ENCODE results near the gene ARHGEF28. TPM values are rescaled to one million over a fixed set of nuclear protein-coding genes. Genes with fewer than 3 reads are reported as not detected.
A peak's percentile ranks its signal among the peaks of the same experiment; 100 is the strongest.

Gene ARHGEF28
- total RNA-seq, 1 experiment from 2014 or later = 5.8 TPM

GRCh38 chr5:73967347-73967746 lies 341.4 kb downstream of the ARHGEF28 start:
- H3K9me3 ChIP-seq (replicated peaks) = no peaks in the 10 kb centered on the region; the same call in 1 of the 2 replicates
- no peak overlapping the region for H3K4me3 ChIP-seq
- peak overlapping the region; percentile 96; the same call in 1 of the 2 replicates for H3K27ac ChIP-seq
- no peak for DNase-seq
- H3K36me3 ChIP-seq = no peaks in the 10 kb centered on the region
- no peaks in the 10 kb centered on the region for H3K27me3 ChIP-seq
- H3K4me1 ChIP-seq = peaks cover 60% of the 10 kb centered on the region

DNA sequence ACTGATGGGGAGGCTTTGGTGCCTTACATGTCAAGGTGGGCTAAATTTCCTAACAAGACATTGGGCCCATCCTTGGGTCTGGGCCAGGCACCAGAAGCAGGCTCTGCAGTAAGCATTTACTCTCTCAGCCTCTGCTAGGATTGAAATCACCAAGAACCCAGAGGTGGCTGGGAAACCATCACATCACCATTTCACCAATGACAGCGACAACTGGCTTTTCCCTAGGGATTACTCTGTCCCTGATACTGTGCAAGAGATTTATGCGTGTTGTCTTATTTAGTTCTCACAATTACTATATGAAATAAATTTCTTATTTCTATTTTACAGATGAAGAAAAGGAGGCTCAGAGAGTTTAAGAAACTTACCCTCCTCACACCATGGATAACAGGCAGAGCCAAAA lies 342.2 kb downstream of the ARHGEF28 start:
- Histone ChIP-seq H3K9me3 (replicated peaks) (no peaks in the 10 kb centered on the region; the same call in 1 of the 2 replicates), H3K27me3 (no peaks in the 10 kb centered on the region), H3K27ac (peak overlapping the region; percentile 96), H3K4me1 (peaks cover 51% of the 10 kb centered on the region), H3K36me3 (no peaks in the 10 kb centered on the region), H3K4me3 (peak overlapping the region; percentile 36)
- DNase-seq = peak; percentile 56 to 74

GRCh38 chr5:73968729-73969128 lies 342.7 kb downstream of the ARHGEF28 start:
- Histone ChIP-seq H3K4me1 (peaks cover 47% of the 10 kb centered on the region), H3K4me3 (peak overlapping the region; percentile 36), H3K36me3 (no peaks in the 10 kb centered on the region), H3K27me3 (no peaks in the 10 kb centered on the region), H3K27ac (peak overlapping the region; percentile 96), H3K9me3 (replicated peaks) (no peaks in the 10 kb centered on the region; the same call in 1 of the 2 replicates)
- peak; percentile 85 for DNase-seq

- peak; percentile 76 to 77 for DNase-seq
- peak overlapping the region; percentile 36 for H3K4me3 ChIP-seq
- H3K27me3 ChIP-seq = no peaks in the 10 kb centered on the region
- peak overlapping the region; percentile 96 for H3K27ac ChIP-seq
- peaks cover 46% of the 10 kb centered on the region for H3K4me1 ChIP-seq
- H3K9me3 ChIP-seq (replicated peaks) = no peaks in the 10 kb centered on the region; the same call in 1 of the 2 replicates
- no peaks in the 10 kb centered on the region for H3K36me3 ChIP-seq
Observed at GRCh38 chr5:73969195-73970036, 343.4 kb downstream of the ARHGEF28 start.

DNA sequence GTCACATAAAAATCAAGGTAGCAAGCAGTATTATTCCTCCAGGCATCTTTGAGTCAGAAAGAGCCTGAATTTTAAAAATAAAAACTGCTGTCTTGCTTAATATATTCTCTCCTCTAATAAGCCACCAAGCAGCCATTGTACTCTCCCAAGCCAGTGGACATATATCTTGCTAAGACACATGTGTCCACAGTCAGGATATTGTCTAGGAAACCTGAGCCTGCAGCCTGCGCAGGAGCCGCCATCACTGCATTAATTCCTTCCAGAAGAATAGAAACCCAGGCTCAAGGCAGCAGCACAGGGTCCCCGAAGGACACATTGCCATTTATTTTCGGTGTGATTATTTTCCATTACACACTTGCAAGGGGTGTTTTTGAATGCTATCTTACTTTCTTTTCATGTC lies 345.3 kb downstream of the ARHGEF28 start:
- no peak for DNase-seq
- no peaks in the 10 kb centered on the region for H3K27me3 ChIP-seq

GRCh38 chr5:73973135-73973534 lies 347.1 kb downstream of the ARHGEF28 start:
- DNase-seq = no peak

More for the DNA sequence above, 345.3 kb downstream of the ARHGEF28 start:
- peaks cover 46% of the 10 kb centered on the region for H3K4me1 ChIP-seq
- no peak overlapping the region for H3K4me3 ChIP-seq
- H3K9me3 ChIP-seq (replicated peaks) = no peaks in the 10 kb centered on the region; the same call in 1 of the 2 replicates
- no peaks in the 10 kb centered on the region for H3K36me3 ChIP-seq
- no peak overlapping the region for H3K27ac ChIP-seq

GRCh38 chr5:73974871-73975360 lies 348.9 kb downstream of the ARHGEF28 start:
- Histone ChIP-seq H3K4me3 (no peak overlapping the region), H3K27ac (no peak overlapping the region), H3K36me3 (no peaks in the 10 kb centered on the region), H3K4me1 (peaks cover 15% of the 10 kb centered on the region), H3K9me3 (replicated peaks) (no peaks in the 10 kb centered on the region; the same call in 1 of the 2 replicates), H3K27me3 (no peaks in the 10 kb centered on the region)
- no peak for DNase-seq

More at GRCh38 chr5:73973135-73973534, 347.1 kb downstream of the ARHGEF28 start:
- Histone ChIP-seq H3K36me3 (no peaks in the 10 kb centered on the region), H3K4me3 (no peak overlapping the region), H3K4me1 (peaks cover 32% of the 10 kb centered on the region), H3K9me3 (replicated peaks) (no peaks in the 10 kb centered on the region; the same call in 1 of the 2 replicates), H3K27ac (no peak overlapping the region), H3K27me3 (no peaks in the 10 kb centered on the region)

DNA sequence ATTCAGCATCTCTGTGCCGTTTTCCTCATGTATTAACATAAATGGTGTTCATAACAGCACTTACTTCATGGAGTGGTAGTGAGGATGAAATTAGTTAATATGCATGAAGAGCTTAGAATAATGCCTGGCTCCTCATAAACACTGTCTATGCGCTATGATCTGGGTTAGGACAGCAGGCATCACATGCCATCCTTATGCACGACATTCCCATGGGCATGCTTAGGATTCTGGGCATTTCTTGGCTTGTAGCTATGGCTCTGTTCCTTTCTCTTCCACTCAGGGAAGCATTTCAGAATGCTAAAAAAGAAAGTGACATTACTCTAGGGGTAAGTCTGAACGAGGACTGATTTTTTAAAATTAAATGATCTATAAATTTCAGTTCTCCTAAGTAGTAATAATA lies 349.8 kb downstream of the ARHGEF28 start:
- H3K27ac ChIP-seq = no peak overlapping the region
- H3K27me3 ChIP-seq = no peaks in the 10 kb centered on the region
- no peaks in the 10 kb centered on the region; the same call in 1 of the 2 replicates for H3K9me3 ChIP-seq (replicated peaks)
- no peak for DNase-seq
- H3K4me3 ChIP-seq = no peak overlapping the region
- H3K36me3 ChIP-seq = no peaks in the 10 kb centered on the region
- H3K4me1 ChIP-seq = peaks cover 5% of the 10 kb centered on the region; the same call in 1 of the 2 replicates

GRCh38 chr5:73977146-73977545 lies 351.1 kb downstream of the ARHGEF28 start:
- DNase-seq = no peak
- no peak overlapping the region for H3K27ac ChIP-seq

DNA sequence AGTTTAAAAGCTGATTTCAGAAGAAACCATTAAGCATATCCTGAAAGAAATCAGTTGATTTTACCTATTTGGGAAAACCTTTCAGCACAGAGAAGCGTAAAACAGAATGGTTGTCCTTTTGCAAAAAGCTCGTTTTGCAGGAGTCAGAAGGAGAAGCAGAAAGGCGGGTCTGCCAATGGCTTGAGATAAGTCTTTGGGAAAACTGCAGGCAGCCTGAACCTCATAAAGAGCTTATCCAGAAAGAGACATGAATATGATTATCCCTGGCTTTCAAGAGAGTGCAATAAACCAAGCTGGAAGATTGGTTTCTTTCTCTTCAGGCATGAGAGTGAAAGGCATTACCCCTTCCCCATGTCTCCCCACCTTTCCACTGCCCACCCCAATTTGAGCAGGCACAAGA lies 353.3 kb downstream of the ARHGEF28 start:
- Histone ChIP-seq H3K27ac (no peak overlapping the region), H3K4me3 (no peak overlapping the region), H3K9me3 (replicated peaks) (0 out of 2 replicates have a peak, but pooled peaks cover 2% of the 10 kb centered on the region), H3K27me3 (no peaks in the 10 kb centered on the region), H3K4me1 (0 out of 2 replicates have a peak, but pooled peaks cover 2% of the 10 kb centered on the region), H3K36me3 (no peaks in the 10 kb centered on the region)
- no peak for DNase-seq

More at GRCh38 chr5:73977146-73977545, 351.1 kb downstream of the ARHGEF28 start:
- no peaks in the 10 kb centered on the region for H3K36me3 ChIP-seq
- H3K9me3 ChIP-seq (replicated peaks) = no peaks in the 10 kb centered on the region; the same call in 1 of the 2 replicates
- no peak overlapping the region for H3K4me3 ChIP-seq
- no peaks in the 10 kb centered on the region for H3K27me3 ChIP-seq
- H3K4me1 ChIP-seq = peaks cover 8% of the 10 kb centered on the region; the same call in 1 of the 2 replicates

- peak in 1 of 2 experiments; percentile 28 for DNase-seq
- H3K4me1 ChIP-seq = 0 out of 2 replicates have a peak, but pooled peaks cover 2% of the 10 kb centered on the region
- H3K27ac ChIP-seq = no peak overlapping the region
- H3K27me3 ChIP-seq = no peaks in the 10 kb centered on the region
- no peaks in the 10 kb centered on the region for H3K36me3 ChIP-seq
- H3K9me3 ChIP-seq (replicated peaks) = peaks cover 2% of the 10 kb centered on the region; the same call in 1 of the 2 replicates
- no peak overlapping the region for H3K4me3 ChIP-seq
Observed at GRCh38 chr5:73981704-73982103, 355.7 kb downstream of the ARHGEF28 start.

DNA sequence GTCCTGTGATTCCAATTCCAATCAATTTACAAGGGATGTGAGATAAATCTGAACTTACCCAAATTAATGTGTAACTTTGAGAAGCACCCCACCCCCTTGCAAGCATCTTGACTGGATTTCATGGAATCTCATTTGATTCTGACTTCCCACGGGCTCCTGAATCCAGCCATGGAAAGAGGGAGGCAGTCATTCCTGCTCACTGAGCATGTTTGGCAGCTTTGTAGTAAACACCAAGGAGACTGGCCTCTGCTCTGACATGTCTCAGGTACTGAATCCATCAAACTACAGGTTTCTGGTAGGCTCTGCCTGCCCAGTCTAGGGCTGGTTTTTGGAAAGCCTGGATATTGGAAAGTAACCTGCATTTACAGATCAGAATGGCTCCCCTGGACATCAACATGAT lies 357.6 kb downstream of the ARHGEF28 start:
- 0 out of 2 replicates have a peak, but pooled peaks cover 2% of the 10 kb centered on the region for H3K4me1 ChIP-seq

DNA sequence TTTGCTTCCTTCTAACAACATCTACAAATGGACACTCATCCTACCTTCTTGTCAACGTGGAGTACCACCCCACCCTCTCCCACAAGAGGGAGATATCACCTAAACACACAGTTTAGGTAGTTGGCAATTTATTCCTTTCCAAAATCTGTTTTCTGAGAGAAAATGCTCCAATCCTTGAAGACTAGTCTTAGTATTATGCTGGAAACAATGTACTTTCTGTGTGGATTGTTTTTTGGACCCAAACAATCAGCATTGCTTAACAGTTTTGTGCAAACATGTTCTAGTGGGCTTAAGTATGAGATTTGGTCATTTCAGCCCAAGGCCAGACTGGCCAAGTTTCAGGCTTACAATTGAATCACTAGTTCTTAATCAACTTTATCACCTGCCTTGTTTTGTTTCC lies 359.1 kb downstream of the ARHGEF28 start:
- peak in 1 of 2 experiments; percentile 57 for DNase-seq
- H3K27ac ChIP-seq = no peak overlapping the region
- H3K4me1 ChIP-seq = 0 out of 2 replicates have a peak, but pooled peaks cover 2% of the 10 kb centered on the region
- H3K9me3 ChIP-seq (replicated peaks) = peaks cover 2% of the 10 kb centered on the region; the same call in 1 of the 2 replicates
- H3K27me3 ChIP-seq = no peaks in the 10 kb centered on the region
- H3K4me3 ChIP-seq = no peak overlapping the region
- no peaks in the 10 kb centered on the region for H3K36me3 ChIP-seq

More for the DNA sequence above, 357.6 kb downstream of the ARHGEF28 start:
- H3K4me3 ChIP-seq = no peak overlapping the region
- H3K27ac ChIP-seq = no peak overlapping the region
- H3K36me3 ChIP-seq = no peaks in the 10 kb centered on the region
- no peaks in the 10 kb centered on the region for H3K27me3 ChIP-seq
- H3K9me3 ChIP-seq (replicated peaks) = peaks cover 2% of the 10 kb centered on the region; the same call in 1 of the 2 replicates
- no peak for DNase-seq

DNA sequence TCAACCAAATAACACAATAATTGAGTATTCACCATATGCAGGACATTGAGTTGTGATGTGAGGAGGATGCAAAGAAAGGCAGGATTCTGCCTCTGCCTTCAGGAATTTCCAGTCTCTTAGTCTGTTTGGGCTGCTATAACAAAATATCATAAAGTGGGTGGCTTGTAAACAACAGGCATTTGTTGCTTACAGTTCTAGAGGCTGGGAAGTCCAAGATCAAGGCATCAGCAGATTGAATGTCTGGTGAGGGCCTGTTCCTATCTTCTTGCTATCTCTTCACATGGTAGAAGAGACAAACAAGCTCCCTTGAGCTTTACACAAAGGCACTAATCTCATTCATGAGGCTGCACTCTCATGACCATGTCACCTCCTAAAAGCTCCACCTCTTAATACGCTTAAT lies 360.7 kb downstream of the ARHGEF28 start:
- no peaks in the 10 kb centered on the region for H3K27me3 ChIP-seq
- H3K4me1 ChIP-seq = 0 out of 2 replicates have a peak, but pooled peaks cover 2% of the 10 kb centered on the region
- no peak overlapping the region for H3K4me3 ChIP-seq

DNA sequence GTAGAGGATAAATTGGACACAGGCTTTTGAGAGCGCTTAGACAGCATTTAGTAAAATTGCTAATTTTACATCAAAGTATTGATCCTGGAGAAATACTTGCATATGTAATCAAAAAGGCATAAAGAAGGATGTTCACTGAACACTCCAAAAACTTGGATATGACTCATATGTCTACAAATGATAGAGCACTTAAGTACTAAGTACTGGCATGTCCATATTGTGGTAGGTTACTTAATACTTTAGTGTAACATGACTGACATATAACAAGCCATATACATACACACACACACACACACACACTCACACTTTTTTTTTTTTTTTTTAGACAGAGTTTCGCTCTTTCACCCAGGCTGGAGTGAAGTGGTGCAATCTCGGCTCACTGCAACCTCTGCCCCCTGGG lies 361.9 kb downstream of the ARHGEF28 start:
- no peaks in the 10 kb centered on the region for H3K36me3 ChIP-seq
- no peak overlapping the region for H3K4me3 ChIP-seq
- no peak overlapping the region for H3K27ac ChIP-seq
- H3K4me1 ChIP-seq = no peaks in the 10 kb centered on the region
- H3K27me3 ChIP-seq = no peaks in the 10 kb centered on the region
- no peaks in the 10 kb centered on the region; the same call in 1 of the 2 replicates for H3K9me3 ChIP-seq (replicated peaks)
- DNase-seq = no peak

More for the DNA sequence above, 360.7 kb downstream of the ARHGEF28 start:
- Histone ChIP-seq H3K36me3 (no peaks in the 10 kb centered on the region), H3K9me3 (replicated peaks) (peaks cover 2% of the 10 kb centered on the region; the same call in 1 of the 2 replicates), H3K27ac (no peak overlapping the region)
- DNase-seq = no peak
